K562 (cell line): ENCODE data around the gene BTN3A1. TPM values are rescaled to one million over a fixed set of nuclear protein-coding genes. Genes with fewer than 3 reads are reported as not detected.

Experiments used
- AFF1 ChIP-seq, 2 experiments: fragments of 450-650 bp; IDR thresholded peaks; 2 replicates each; pipeline ENCODE4 v1.6.1; 2018; ENCODE audit warnings: mild to moderate bottlenecking in 2 of 2, low read depth in 1 of 2; ENCODE audit not compliant: partially characterized antibody in 2 of 2
- FOXK1 ChIP-seq: sonication (generic); formaldehyde crosslinking; IDR thresholded peaks from 2 replicates; pipeline ENCODE4 v1.8.0; 2022; ENCODE audit warnings: missing genetic modification reagents, mild to moderate bottlenecking, borderline replicate concordance
- HMG20A ChIP-seq: fragments of 450-650 bp; formaldehyde crosslinking; conservative IDR thresholded peaks from 2 replicates; pipeline ENCODE4 v1.4.0; 2020; ENCODE audit warnings: mild to moderate bottlenecking, mixed read lengths
- HNRNPH1 ChIP-seq: fragments of 200-400 bp; formaldehyde crosslinking; optimal IDR thresholded peaks from 2 replicates; pipeline ENCODE3; 2017; ENCODE audit warnings: low read depth, mild to moderate bottlenecking, low read length, moderate library complexity
- IRF2 ChIP-seq: sonication (generic); formaldehyde crosslinking; IDR thresholded peaks from 2 replicates; pipeline ENCODE4 v1.8.1; 2022; ENCODE audit warnings: mild to moderate bottlenecking, missing genetic modification reagents
- LCOR ChIP-seq: sonication (generic); formaldehyde crosslinking; IDR thresholded peaks from 2 replicates; pipeline ENCODE4 v1.8.0; 2022; ENCODE audit warnings: mild to moderate bottlenecking, missing genetic modification reagents
- MEF2D ChIP-seq: conservative IDR thresholded peaks from 2 replicates; pipeline ENCODE4 v1.6.1; 2016; ENCODE audit warnings: low read depth, missing genetic modification characterization, missing compliant biosample characterization
- NR3C1 ChIP-seq: sonication (generic); formaldehyde crosslinking; IDR thresholded peaks from 2 replicates; pipeline ENCODE4 v1.8.1; 2022; ENCODE audit warnings: missing genetic modification reagents
- POU5F1 ChIP-seq: fragments of 150-350 bp; IDR thresholded peaks from 2 replicates; pipeline ENCODE4 v1.6.1; 2014; ENCODE audit warnings: borderline replicate concordance, low read length, low read depth, mild to moderate bottlenecking; ENCODE audit not compliant: partially characterized antibody
- RBM17 ChIP-seq: fragments of 200-400 bp; formaldehyde crosslinking; IDR thresholded peaks from 2 replicates; pipeline ENCODE4 v1.6.1; 2017; ENCODE audit warnings: low read depth, mild to moderate bottlenecking, low read length, borderline replicate concordance
- RBM39 ChIP-seq: fragments of 200-400 bp; formaldehyde crosslinking; optimal IDR thresholded peaks from 2 replicates; pipeline ENCODE3; 2018; ENCODE audit warnings: low read depth, low read length
- ZBTB11 ChIP-seq, 3 experiments: fragments of 200-800 bp in 1 of 3; fragments of 250-450 bp in 1 of 3; fragments of 450-650 bp in 1 of 3; sonication (Bioruptor Pico) in 1 of 3; sonication (Bioruptor generic) in 1 of 3; formaldehyde crosslinking in 1 of 3; IDR thresholded peaks; 2 replicates each; pipeline versions ENCODE4 v1.6.1 to v1.8.0; 2016 to 2022; ENCODE audit warnings: mild to moderate bottlenecking in 2 of 3, missing genetic modification characterization in 2 of 3, missing compliant biosample characterization in 1 of 3, moderate library complexity in 1 of 3
- ZFP30 ChIP-seq: fragments of 250-450 bp; sonication (Bioruptor Pico); IDR thresholded peaks from 2 replicates; pipeline ENCODE4 v1.8.0; 2022; ENCODE audit warnings: moderate library complexity, mild to moderate bottlenecking, inconsistent platforms, borderline replicate concordance
- ZNF146 ChIP-seq: IDR thresholded peaks from one replicate; pipeline ENCODE4 v1.6.1; 2018; ENCODE audit warnings: missing compliant biosample characterization; ENCODE audit not compliant: unreplicated experiment
- ZNF184 ChIP-seq: sonication (generic); formaldehyde crosslinking; IDR thresholded peaks from 2 replicates; pipeline ENCODE4 v1.5.0; 2020; ENCODE audit warnings: missing genetic modification reagents
- ZNF280A ChIP-seq: fragments of 450-650 bp; IDR thresholded peaks from 2 replicates; pipeline ENCODE4 v1.6.1; 2018; ENCODE audit warnings: mild to moderate bottlenecking, low read depth; ENCODE audit not compliant: partially characterized antibody
- ZNF589 ChIP-seq: fragments of 200-800 bp; sonication (Bioruptor generic); IDR thresholded peaks from 2 replicates; pipeline ENCODE4 v1.6.1; 2016; ENCODE audit warnings: low read depth, missing genetic modification characterization, missing compliant biosample characterization
- polyA plus RNA-seq, 8 experiments: library from polyadenylated mRNA; depleted of rRNA in 4 of 8; stranded (reverse) in 5 of 8; unstranded in 3 of 8; fragments of >200 nt; fragmentation: Nextera tagmentation in 2 of 8; fragmentation: Illumina TruSeq in 1 of 8; extraction: Ambion mirVana in 2 of 8; extraction: Trizol in 1 of 8; gene quantifications; 2 replicates each; pipeline versions ENCODE4 v1.2.1 to v1.2.3, GENCODE V29; 2011 to 2014; ENCODE audit warnings: inconsistent platforms in 1 of 8, missing spikeins in 1 of 8
- total RNA-seq, 7 experiments: library from RNA; depleted of rRNA in 6 of 7; stranded (reverse); fragments of >200 nt in 6 of 7; fragmentation: Illumina TruSeq in 2 of 7; extraction: Trizol in 2 of 7; gene quantifications; 2 replicates each; pipeline versions ENCODE4 v1.2.1 to v1.2.3, GENCODE V29; 2011 to 2021; ENCODE audit warnings: low replicate concordance in 1 of 7

BTN3A1 gene
- total and polyA plus RNA-seq, 9 of the 15 experiments (the other 6 are each of a cell fraction or from before 2014, with no cell fraction given), result 0.84 to 8.5 (median 3.9) TPM

- TF ChIP-seq AFF1 (IDR thresholded peaks at IDR 0.05; ENCODE audit: low read depth in 1 of 2, partially characterized antibody in 2 of 2), result no peak
- TF ChIP-seq RBM39, result no peak
- TF ChIP-seq NR3C1, result no peak
- TF ChIP-seq ZFP30 (CRISPR knock-in tag), result no peak
- TF ChIP-seq IRF2 (CRISPR knock-in tag), result no peak
- no peak for TF ChIP-seq ZNF146 (CRISPR knock-in tag)
- 0 out of 6 replicates have a peak, but pooled peaks of 1 of the 3 experiments have one; percentile 10 for TF ChIP-seq ZBTB11 (CRISPR knock-in tag; IDR thresholded peaks at IDR 0.05)
- TF ChIP-seq MEF2D (tag), result no peak
- TF ChIP-seq ZNF589 (CRISPR knock-in tag), result no peak
- TF ChIP-seq LCOR (CRISPR knock-in tag), result no peak
- no peak for TF ChIP-seq ZNF184
- TF ChIP-seq RBM17, result no peak
- no peak for TF ChIP-seq POU5F1
- TF ChIP-seq HMG20A (CRISPR knock-in tag), result no peak
- TF ChIP-seq ZNF280A, result no peak
- TF ChIP-seq FOXK1 (CRISPR knock-in tag), result no peak
- TF ChIP-seq HNRNPH1, result no peak
Observed at GRCh38 chr6:26400626-26401025, 1.4 kb upstream of the BTN3A1 start (continued).
